Fibroblast of the aortic adventitia (primary cell): Measurements from ENCODE around the gene RNF157. TPM values are rescaled to one million over a fixed set of nuclear protein-coding genes. Genes with fewer than 3 reads are reported as not detected.
A peak's percentile ranks its signal among the peaks of the same experiment; 100 is the strongest.

Experiments
- DNase-seq: peaks from one replicate; pipeline ENCODE4 v3.0.0-alpha.2; 2010; ENCODE audit warnings: low read depth
- H3K4me3 ChIP-seq: 2 replicates; pipeline ENCODE4 v1.5.1; 2011; ENCODE audit warnings: low read depth, mild to moderate bottlenecking, control low read depth, low read length, moderate library complexity
- total RNA-seq: library from RNA; depleted of rRNA; stranded (reverse); fragments of >200 nt; gene quantifications from 2 replicates; pipeline ENCODE4 v1.2.3, GENCODE V29; 2012; ENCODE audit warnings: low replicate concordance
- TF ChIP-seq, protein P1 (sequence below): IDR thresholded peaks from 2 replicates; pipeline ENCODE4 v1.5.1; 2011; ENCODE audit warnings: mild to moderate bottlenecking, low read length, control low read depth, inconsistent platforms; ENCODE audit not compliant: insufficient read depth

The RNF157 gene
- total RNA-seq, 1 donor: 0.18 TPM

DNA sequence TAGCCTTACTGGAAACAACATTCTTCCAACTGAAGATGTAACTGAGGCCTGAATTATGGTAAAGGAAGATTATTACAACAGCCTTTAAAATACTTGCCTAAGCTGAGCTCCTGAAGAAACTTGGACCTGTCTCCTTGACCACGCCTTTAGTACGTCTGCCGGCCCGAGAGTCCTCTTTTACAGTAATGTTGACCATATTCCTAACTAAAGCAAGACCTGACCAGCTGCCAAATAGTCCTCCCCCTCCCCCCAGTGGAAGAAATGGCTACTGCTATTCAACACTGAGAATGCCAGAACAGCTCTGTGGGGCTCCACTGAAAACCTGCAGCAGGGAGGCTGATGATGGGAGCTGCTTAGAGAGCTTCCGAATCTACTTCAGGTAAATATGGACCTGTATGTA, 86.7 kb downstream of the RNF157 start:
- DNase-seq: peak; percentile 54
- no peak overlapping the region for H3K4me3 ChIP-seq
- TF ChIP-seq, protein P1, sequence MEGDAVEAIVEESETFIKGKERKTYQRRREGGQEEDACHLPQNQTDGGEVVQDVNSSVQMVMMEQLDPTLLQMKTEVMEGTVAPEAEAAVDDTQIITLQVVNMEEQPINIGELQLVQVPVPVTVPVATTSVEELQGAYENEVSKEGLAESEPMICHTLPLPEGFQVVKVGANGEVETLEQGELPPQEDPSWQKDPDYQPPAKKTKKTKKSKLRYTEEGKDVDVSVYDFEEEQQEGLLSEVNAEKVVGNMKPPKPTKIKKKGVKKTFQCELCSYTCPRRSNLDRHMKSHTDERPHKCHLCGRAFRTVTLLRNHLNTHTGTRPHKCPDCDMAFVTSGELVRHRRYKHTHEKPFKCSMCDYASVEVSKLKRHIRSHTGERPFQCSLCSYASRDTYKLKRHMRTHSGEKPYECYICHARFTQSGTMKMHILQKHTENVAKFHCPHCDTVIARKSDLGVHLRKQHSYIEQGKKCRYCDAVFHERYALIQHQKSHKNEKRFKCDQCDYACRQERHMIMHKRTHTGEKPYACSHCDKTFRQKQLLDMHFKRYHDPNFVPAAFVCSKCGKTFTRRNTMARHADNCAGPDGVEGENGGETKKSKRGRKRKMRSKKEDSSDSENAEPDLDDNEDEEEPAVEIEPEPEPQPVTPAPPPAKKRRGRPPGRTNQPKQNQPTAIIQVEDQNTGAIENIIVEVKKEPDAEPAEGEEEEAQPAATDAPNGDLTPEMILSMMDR: peak; percentile 41

DNA sequence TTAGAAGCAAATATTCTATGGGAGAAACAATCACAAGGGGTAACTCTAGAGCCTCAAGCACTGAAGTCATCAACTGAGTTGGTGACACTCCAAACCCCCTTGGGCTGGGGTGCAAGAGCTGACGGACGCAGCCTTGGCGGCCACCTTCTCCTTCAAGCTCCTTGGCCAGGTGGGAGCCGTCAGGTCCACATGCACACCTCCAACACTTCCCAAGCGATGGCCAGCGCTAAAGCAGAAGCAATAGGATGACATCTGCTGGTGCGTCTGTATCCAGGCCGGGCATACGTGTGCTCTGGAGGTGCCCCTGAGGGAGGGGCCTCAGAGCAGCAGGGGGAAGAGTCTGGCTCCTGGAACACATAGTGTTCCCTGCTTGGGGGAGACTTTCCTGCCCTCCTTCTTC, 87.1 kb downstream of the RNF157 start:
- DNase-seq: no peak
- no peak overlapping the region for H3K4me3 ChIP-seq
- TF ChIP-seq, protein P1: no peak

DNA sequence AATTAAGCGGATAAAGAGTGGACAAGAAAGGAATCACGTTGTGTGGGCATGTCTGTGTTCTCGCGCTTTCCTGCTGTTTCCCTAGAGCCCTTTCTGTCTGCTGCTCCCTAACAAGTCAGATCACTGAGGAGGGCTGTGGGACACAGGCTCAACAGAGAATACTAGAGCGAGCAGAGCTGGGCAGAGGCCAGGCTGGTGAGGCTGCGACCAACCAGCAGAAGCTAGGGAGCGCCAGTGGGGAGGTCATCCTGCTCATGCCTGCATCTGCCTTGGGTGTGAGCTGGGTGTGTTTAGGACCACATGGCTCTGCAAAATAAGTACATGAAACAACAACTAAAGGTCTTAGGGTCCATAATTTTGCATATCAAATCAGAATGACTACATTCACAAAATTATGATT, 87.7 kb downstream of the RNF157 start:
- DNase-seq: no peak
- no peak overlapping the region for H3K4me3 ChIP-seq
- TF ChIP-seq, protein P1: no peak

DNA sequence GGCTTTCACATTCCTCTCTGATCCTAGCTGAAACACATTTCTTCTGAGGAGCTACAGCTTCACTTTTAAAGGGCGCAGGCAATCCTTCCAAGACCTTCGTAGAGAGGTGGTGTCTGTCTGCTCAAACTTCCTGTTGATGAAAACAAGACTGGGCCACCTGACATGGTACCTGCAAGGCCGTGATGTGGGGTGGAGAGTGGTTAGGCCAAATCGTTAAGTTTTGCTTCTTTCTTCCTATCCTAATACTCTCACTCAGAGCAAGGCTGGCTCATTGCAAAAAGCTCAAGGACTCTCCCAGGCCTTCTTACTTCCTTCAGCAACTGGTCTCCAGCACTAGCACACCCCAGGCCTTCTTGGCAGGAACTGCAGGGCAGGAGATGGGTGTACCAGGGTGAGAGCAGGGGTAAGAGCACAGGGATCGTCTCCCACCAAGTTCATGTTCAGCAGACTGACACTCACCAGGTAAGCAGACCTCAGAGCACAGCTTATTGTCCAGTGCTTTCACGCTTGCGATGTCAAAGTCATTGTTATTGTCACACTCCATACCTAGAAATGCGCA, 88.3 kb downstream of the RNF157 start:
- TF ChIP-seq, protein P1: no peak
- no peak for DNase-seq
- H3K4me3 ChIP-seq: no peak overlapping the region

DNA sequence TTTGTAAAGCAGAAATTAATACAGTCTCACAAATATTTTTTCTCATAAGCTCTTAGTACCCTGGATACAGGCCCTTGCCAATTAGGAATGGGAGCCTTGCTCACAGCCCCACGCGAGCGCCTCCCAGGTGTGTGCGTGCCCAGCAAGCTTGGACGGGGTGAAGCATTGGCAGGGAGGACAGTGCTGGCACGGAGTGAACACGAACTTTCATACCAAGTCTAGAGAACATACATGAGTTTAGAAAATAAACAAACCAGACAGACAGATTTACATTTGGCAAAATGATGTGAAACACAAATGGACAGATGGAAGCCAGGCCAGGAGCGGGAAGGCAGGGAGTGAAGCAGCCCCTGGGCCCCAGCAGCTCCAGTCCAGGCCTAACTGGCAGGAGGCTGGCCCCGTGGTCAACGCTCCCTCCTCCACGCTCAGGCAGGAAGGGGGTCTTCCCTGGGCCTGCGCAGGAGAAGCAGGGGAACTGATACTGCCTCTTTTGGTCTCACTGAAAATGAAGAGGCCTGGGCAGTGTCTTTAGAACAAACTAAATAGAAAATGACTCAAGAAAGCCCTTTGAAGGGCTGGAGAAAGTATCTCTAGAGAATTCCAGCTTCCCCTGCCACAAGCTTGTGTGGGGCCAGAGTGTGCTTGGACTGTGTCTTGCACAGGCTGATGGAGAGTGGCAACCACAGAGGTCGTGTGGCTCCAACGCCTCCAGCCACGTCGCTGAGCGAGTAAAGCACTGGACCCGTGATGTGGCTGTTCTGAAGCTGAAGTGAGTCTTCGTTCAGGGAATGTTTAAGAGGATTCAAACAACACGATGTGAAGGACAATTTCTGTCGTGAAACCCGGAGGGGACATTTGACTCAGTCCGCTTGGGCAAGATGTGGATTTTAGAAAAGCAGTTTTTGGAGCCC, 89.3 kb downstream of the RNF157 start:
- TF ChIP-seq, protein P1: no peak
- no peak for DNase-seq
- no peak overlapping the region for H3K4me3 ChIP-seq

DNA sequence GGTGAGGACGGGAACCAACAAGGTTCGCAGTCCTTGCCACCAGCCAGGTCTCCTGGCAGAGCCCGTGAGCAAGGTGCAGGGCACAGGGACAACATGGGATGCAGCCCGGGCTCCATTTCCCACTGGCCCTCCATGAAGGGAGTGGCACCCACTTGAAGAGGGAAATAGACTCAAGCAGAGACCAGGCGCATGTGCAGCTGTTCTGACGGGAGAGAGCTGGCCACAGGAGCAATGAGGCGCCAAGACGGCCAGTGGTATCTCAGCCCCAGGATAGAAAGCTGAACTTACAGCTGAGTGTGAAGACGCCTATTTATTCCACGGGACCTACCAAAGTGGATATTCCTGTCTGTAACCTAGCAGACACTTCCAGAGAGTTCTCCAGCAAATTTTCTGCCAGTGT, 91.1 kb downstream of the RNF157 start:
- no peak for DNase-seq
- TF ChIP-seq, protein P1: no peak
- no peak overlapping the region for H3K4me3 ChIP-seq
